ENCODE data around the gene ICA1.

The ICA1 gene

GRCh38 chr7:8151161-8151725 lies 110.7 kb downstream of the ICA1 start:
- no peak for DNase-seq (ENCODE audit: low read depth)
- no peak overlapping the region for H3K4me3 ChIP-seq (ENCODE audit: control insufficient read depth, low read depth, low read length)
- no peak for TF ChIP-seq CTCF (IDR thresholded peaks at IDR 0.05; ENCODE audit: control insufficient read depth, insufficient read depth, low read depth, low read length, missing control alignments)

- TF ChIP-seq CTCF (IDR thresholded peaks at IDR 0.05; ENCODE audit: control insufficient read depth, insufficient read depth, low read depth, low read length, missing control alignments) = no peak
- no peak for DNase-seq (ENCODE audit: low read depth)
- no peak overlapping the region for H3K4me3 ChIP-seq (ENCODE audit: control insufficient read depth, low read depth, low read length)
These were observed 112.7 kb downstream of the ICA1 start for GRCh38 chr7:8149222-8149621.

- TF ChIP-seq CTCF (IDR thresholded peaks at IDR 0.05; ENCODE audit: control insufficient read depth, insufficient read depth, low read depth, low read length, missing control alignments) = no peak
- DNase-seq (ENCODE audit: low read depth) = no peak
- no peak overlapping the region for H3K4me3 ChIP-seq (ENCODE audit: control insufficient read depth, low read depth, low read length)
These were observed 114.1 kb downstream of the ICA1 start for GRCh38 chr7:8147760-8148463.

- no peak overlapping the region for H3K4me3 ChIP-seq (ENCODE audit: control insufficient read depth, low read depth, low read length)
- no peak for TF ChIP-seq CTCF (IDR thresholded peaks at IDR 0.05; ENCODE audit: control insufficient read depth, insufficient read depth, low read depth, low read length, missing control alignments)
- no peak for DNase-seq (ENCODE audit: low read depth)
These were observed 115.1 kb downstream of the ICA1 start for GRCh38 chr7:8146788-8147413.

- no peak overlapping the region for H3K4me3 ChIP-seq (ENCODE audit: control insufficient read depth, low read depth, low read length)
- no peak for DNase-seq (ENCODE audit: low read depth)
- TF ChIP-seq CTCF (IDR thresholded peaks at IDR 0.05; ENCODE audit: control insufficient read depth, insufficient read depth, low read depth, low read length, missing control alignments) = no peak
These were observed 115.7 kb downstream of the ICA1 start for GRCh38 chr7:8146106-8146787.

GRCh38 chr7:8144856-8145255 lies 117.1 kb downstream of the ICA1 start:
- no peak for DNase-seq (ENCODE audit: low read depth)
- no peak overlapping the region for H3K4me3 ChIP-seq (ENCODE audit: control insufficient read depth, low read depth, low read length)
- no peak for TF ChIP-seq CTCF (IDR thresholded peaks at IDR 0.05; ENCODE audit: control insufficient read depth, insufficient read depth, low read depth, low read length, missing control alignments)

Measured in AG09309 (cell line).